Vein endothelial cell (primary cell): ENCODE data around the gene TGFBR1. TPM values are rescaled to one million over a fixed set of nuclear protein-coding genes. Genes with fewer than 3 reads are reported as not detected.

ENCODE experiments used
- small RNA-seq: library from RNA; depleted of rRNA; stranded (forward); fragments of <200 nt; gene quantifications from one replicate; pipeline ENCODE3, GENCODE V24; 2012
- total RNA-seq: library from RNA; depleted of rRNA; stranded (reverse); fragments of >200 nt; gene quantifications from 2 replicates; pipeline ENCODE4 v1.2.3, GENCODE V29; 2012

TGFBR1 gene
- total RNA-seq: 10.8 and 13.9 TPM in 2 replicates

GRCh38 chr9:99104459-99105151 lies at the start of gene TGFBR1:
TSS of gene TGFBR1 (plus strand) at chr9:99105113. CDS start at chr9:99105206, 93 bp downstream.

Small RNA genes lying within 50 kb of the gene (small RNA-seq; reads per million reads assigned to genes)
- gene RN7SL794P (not detected), gene RNA5SP290 (not detected)

Other genes with a start within 250 kb of the TGFBR1 start
- gene COL15A1, start 161.2 kb upstream of the TGFBR1 start, total RNA-seq: 1.6 and 5.2 TPM in 2 replicates
- 50.3 and 58.5 TPM in 2 replicates for gene ALG2, start 116.8 kb downstream of the TGFBR1 start, total RNA-seq
- 114 and 131 TPM in 2 replicates for gene SEC61B, start 117.2 kb downstream of the TGFBR1 start, total RNA-seq